ENCODE results near the gene LRCOL1. TPM values are rescaled to one million over a fixed set of nuclear protein-coding genes. Genes with fewer than 3 reads are reported as not detected.

LRCOL1 gene
- total RNA-seq, 1 experiment from 2014 or later = not detected

- no peaks in the 10 kb centered on the region for H3K27me3 ChIP-seq (ENCODE audit: low read length)
- H2AFZ ChIP-seq (ENCODE audit: low read length) = no peak overlapping the region
- no peaks in the 10 kb centered on the region for H3K79me2 ChIP-seq (ENCODE audit: low read length)
- no peak overlapping the region for H3K27ac ChIP-seq (ENCODE audit: low read length)
- H3K4me2 ChIP-seq (ENCODE audit: low read depth, low read length, poor library complexity, severe bottlenecking) = no peak overlapping the region
- no peaks in the 10 kb centered on the region for H3K9me2 ChIP-seq (replicated peaks; ENCODE audit: insufficient read depth, low read length)
- H3K4me3 ChIP-seq (ENCODE audit: low read length) = no peak overlapping the region
- H4K20me1 ChIP-seq (ENCODE audit: insufficient read depth, low read depth, low read length) = no peaks in the 10 kb centered on the region
- H3K9me3 ChIP-seq (ENCODE audit: low read length) = no peaks in the 10 kb centered on the region
- H3K36me3 ChIP-seq (ENCODE audit: insufficient read depth, low read length) = no peaks in the 10 kb centered on the region
- no peak overlapping the region for H3K9ac ChIP-seq (ENCODE audit: low read length)
- no peak for DNase-seq
- no peaks in the 10 kb centered on the region for H3K4me1 ChIP-seq (ENCODE audit: low read length)
These were observed 35.9 kb downstream of the LRCOL1 start for GRCh38 chr12:132574271-132574996.

- Histone ChIP-seq H3K27ac (ENCODE audit: low read length) (no peak overlapping the region), H3K9me3 (ENCODE audit: low read length) (no peaks in the 10 kb centered on the region), H3K9ac (ENCODE audit: low read length) (no peak overlapping the region), H3K79me2 (ENCODE audit: low read length) (no peaks in the 10 kb centered on the region), H2AFZ (ENCODE audit: low read length) (no peak overlapping the region), H3K4me3 (ENCODE audit: low read length) (no peak overlapping the region), H4K20me1 (ENCODE audit: insufficient read depth, low read depth, low read length) (no peaks in the 10 kb centered on the region), H3K9me2 (replicated peaks; ENCODE audit: insufficient read depth, low read length) (no peaks in the 10 kb centered on the region), H3K4me2 (ENCODE audit: low read depth, low read length, poor library complexity, severe bottlenecking) (no peak overlapping the region), H3K36me3 (ENCODE audit: insufficient read depth, low read length) (no peaks in the 10 kb centered on the region), H3K4me1 (ENCODE audit: low read length) (no peaks in the 10 kb centered on the region), H3K27me3 (ENCODE audit: low read length) (no peaks in the 10 kb centered on the region)
- no peak for DNase-seq
These were observed 37.3 kb downstream of the LRCOL1 start for GRCh38 chr12:132572801-132573760.

GRCh38 chr12:132572106-132572505 is 38.3 kb downstream of the LRCOL1 start:
- Histone ChIP-seq H3K4me2 (ENCODE audit: low read depth, low read length, poor library complexity, severe bottlenecking) (no peak overlapping the region), H3K9ac (ENCODE audit: low read length) (no peak overlapping the region), H3K27me3 (ENCODE audit: low read length) (no peaks in the 10 kb centered on the region), H3K79me2 (ENCODE audit: low read length) (no peaks in the 10 kb centered on the region), H2AFZ (ENCODE audit: low read length) (no peak overlapping the region), H3K9me3 (ENCODE audit: low read length) (no peaks in the 10 kb centered on the region), H3K9me2 (replicated peaks; ENCODE audit: insufficient read depth, low read length) (no peaks in the 10 kb centered on the region), H4K20me1 (ENCODE audit: insufficient read depth, low read depth, low read length) (no peaks in the 10 kb centered on the region), H3K4me1 (ENCODE audit: low read length) (no peaks in the 10 kb centered on the region), H3K27ac (ENCODE audit: low read length) (no peak overlapping the region), H3K4me3 (ENCODE audit: low read length) (no peak overlapping the region), H3K36me3 (ENCODE audit: insufficient read depth, low read length) (no peaks in the 10 kb centered on the region)
- no peak for DNase-seq

- Histone ChIP-seq H3K4me3 (ENCODE audit: low read length) (no peak overlapping the region), H3K4me1 (ENCODE audit: low read length) (no peaks in the 10 kb centered on the region), H3K9me2 (replicated peaks; ENCODE audit: insufficient read depth, low read length) (no peaks in the 10 kb centered on the region), H3K9ac (ENCODE audit: low read length) (no peak overlapping the region), H3K9me3 (ENCODE audit: low read length) (no peaks in the 10 kb centered on the region), H2AFZ (ENCODE audit: low read length) (no peak overlapping the region), H4K20me1 (ENCODE audit: insufficient read depth, low read depth, low read length) (no peaks in the 10 kb centered on the region), H3K27me3 (ENCODE audit: low read length) (no peaks in the 10 kb centered on the region), H3K36me3 (ENCODE audit: insufficient read depth, low read length) (no peaks in the 10 kb centered on the region), H3K27ac (ENCODE audit: low read length) (no peak overlapping the region), H3K79me2 (ENCODE audit: low read length) (no peaks in the 10 kb centered on the region), H3K4me2 (ENCODE audit: low read depth, low read length, poor library complexity, severe bottlenecking) (no peak overlapping the region)
- no peak for DNase-seq
These were observed 38.8 kb downstream of the LRCOL1 start for GRCh38 chr12:132571598-132571997.

- H3K9ac ChIP-seq (ENCODE audit: low read length) = no peak overlapping the region
- no peak for DNase-seq
- H3K27me3 ChIP-seq (ENCODE audit: low read length) = no peaks in the 10 kb centered on the region
- no peak overlapping the region for H2AFZ ChIP-seq (ENCODE audit: low read length)
- H3K4me3 ChIP-seq (ENCODE audit: low read length) = no peak overlapping the region
- no peaks in the 10 kb centered on the region for H3K79me2 ChIP-seq (ENCODE audit: low read length)
- H3K4me1 ChIP-seq (ENCODE audit: low read length) = no peaks in the 10 kb centered on the region
- H3K9me3 ChIP-seq (ENCODE audit: low read length) = no peaks in the 10 kb centered on the region
- no peaks in the 10 kb centered on the region for H3K9me2 ChIP-seq (replicated peaks; ENCODE audit: insufficient read depth, low read length)
- H3K4me2 ChIP-seq (ENCODE audit: low read depth, low read length, poor library complexity, severe bottlenecking) = no peak overlapping the region
- H4K20me1 ChIP-seq (ENCODE audit: insufficient read depth, low read depth, low read length) = no peaks in the 10 kb centered on the region
- H3K36me3 ChIP-seq (ENCODE audit: insufficient read depth, low read length) = no peaks in the 10 kb centered on the region
- H3K27ac ChIP-seq (ENCODE audit: low read length) = no peak overlapping the region
These were observed 39.3 kb downstream of the LRCOL1 start for GRCh38 chr12:132571051-132571450.

GRCh38 chr12:132570635-132571034 is 39.7 kb downstream of the LRCOL1 start:
- Histone ChIP-seq H4K20me1 (ENCODE audit: insufficient read depth, low read depth, low read length) (no peaks in the 10 kb centered on the region), H3K9ac (ENCODE audit: low read length) (no peak overlapping the region), H3K27ac (ENCODE audit: low read length) (no peak overlapping the region), H3K4me3 (ENCODE audit: low read length) (no peak overlapping the region), H3K36me3 (ENCODE audit: insufficient read depth, low read length) (no peaks in the 10 kb centered on the region), H3K4me2 (ENCODE audit: low read depth, low read length, poor library complexity, severe bottlenecking) (no peak overlapping the region), H3K27me3 (ENCODE audit: low read length) (no peaks in the 10 kb centered on the region), H3K4me1 (ENCODE audit: low read length) (no peaks in the 10 kb centered on the region), H2AFZ (ENCODE audit: low read length) (no peak overlapping the region), H3K9me3 (ENCODE audit: low read length) (no peaks in the 10 kb centered on the region), H3K79me2 (ENCODE audit: low read length) (no peaks in the 10 kb centered on the region), H3K9me2 (replicated peaks; ENCODE audit: insufficient read depth, low read length) (no peaks in the 10 kb centered on the region)
- no peak for DNase-seq

GRCh38 chr12:132569856-132570480 is 40.4 kb downstream of the LRCOL1 start:
- no peaks in the 10 kb centered on the region for H3K4me1 ChIP-seq (ENCODE audit: low read length)
- H3K27ac ChIP-seq (ENCODE audit: low read length) = no peak overlapping the region
- H3K9me3 ChIP-seq (ENCODE audit: low read length) = no peaks in the 10 kb centered on the region
- H3K9ac ChIP-seq (ENCODE audit: low read length) = no peak overlapping the region
- H3K9me2 ChIP-seq (replicated peaks; ENCODE audit: insufficient read depth, low read length) = no peaks in the 10 kb centered on the region
- H3K79me2 ChIP-seq (ENCODE audit: low read length) = no peaks in the 10 kb centered on the region
- no peaks in the 10 kb centered on the region for H3K27me3 ChIP-seq (ENCODE audit: low read length)
- H2AFZ ChIP-seq (ENCODE audit: low read length) = no peak overlapping the region
- no peaks in the 10 kb centered on the region for H3K36me3 ChIP-seq (ENCODE audit: insufficient read depth, low read length)
- no peak overlapping the region for H3K4me2 ChIP-seq (ENCODE audit: low read depth, low read length, poor library complexity, severe bottlenecking)
- no peak for DNase-seq
- no peaks in the 10 kb centered on the region for H4K20me1 ChIP-seq (ENCODE audit: insufficient read depth, low read depth, low read length)
- no peak overlapping the region for H3K4me3 ChIP-seq (ENCODE audit: low read length)

All from Karpas-422 (cell line).